ENCODE measurements around the gene GINM1. TPM values are rescaled to one million over a fixed set of nuclear protein-coding genes. Genes with fewer than 3 reads are reported as not detected.
A peak's percentile ranks its signal among the peaks of the same experiment; 100 is the strongest.

Gene GINM1
- 10 to 100 TPM; 18.3 to 20.8 TPM for total RNA-seq
- total RNA-seq = 27.9 to 31.4 reads per million in 2 donors

GRCh38 chr6:149565527-149566409 lies at the start of gene GINM1:
TSS of gene GINM1 (plus strand) at chr6:149566375. CDS start at chr6:149566415, 40 bp downstream.
- peaks cover 9% of the 10 kb centered on the region for H3K4me1 Mint-ChIP-seq
- H3K36me3 Mint-ChIP-seq (ENCODE audit: low read depth) = no peaks in the 10 kb centered on the region
- H3K9me3 ChIP-seq (ENCODE audit: control insufficient read depth, low read length, poor library complexity, severe bottlenecking) = no peaks in the 10 kb centered on the region
- H3K27me3 Mint-ChIP-seq = no peaks in the 10 kb centered on the region
- DNase-seq (peak; percentile 93 to 96 (median 94)), ATAC-seq (peak; percentile 89)
- H3K27ac Mint-ChIP-seq = peak within 1 kb of the TSS; percentile 82
- peak within 1 kb of the TSS; percentile 93 for H3K4me3 Mint-ChIP-seq

GRCh38 chr6:149529650-149530049 lies 36.5 kb upstream of the GINM1 start:
- no peaks in the 10 kb centered on the region for H3K9me3 ChIP-seq (ENCODE audit: control insufficient read depth, low read length, poor library complexity, severe bottlenecking)
- no peak overlapping the region for H3K4me3 Mint-ChIP-seq
- ATAC-seq (no peak), DNase-seq (no peak)
- H3K27me3 Mint-ChIP-seq = no peaks in the 10 kb centered on the region
- peaks cover 7% of the 10 kb centered on the region for H3K36me3 Mint-ChIP-seq (ENCODE audit: low read depth)
- H3K4me1 Mint-ChIP-seq = peaks cover 8% of the 10 kb centered on the region
- H3K27ac Mint-ChIP-seq = no peak overlapping the region

GRCh38 chr6:149534742-149535141 lies 31.4 kb upstream of the GINM1 start:
- ATAC-seq (no peak), DNase-seq (no peak)
- H3K9me3 ChIP-seq (ENCODE audit: control insufficient read depth, low read length, poor library complexity, severe bottlenecking) = no peaks in the 10 kb centered on the region
- Mint-ChIP-seq H3K36me3 (ENCODE audit: low read depth) (peaks cover 11% of the 10 kb centered on the region), H3K4me3 (no peak overlapping the region), H3K4me1 (peaks cover 5% of the 10 kb centered on the region), H3K27me3 (no peaks in the 10 kb centered on the region), H3K27ac (no peak overlapping the region)

- H3K9me3 ChIP-seq (ENCODE audit: control insufficient read depth, low read length, poor library complexity, severe bottlenecking) = no peaks in the 10 kb centered on the region
- Mint-ChIP-seq H3K36me3 (ENCODE audit: low read depth) (peaks cover 10% of the 10 kb centered on the region), H3K4me3 (no peak overlapping the region), H3K27ac (peak overlapping the region; percentile 29), H3K4me1 (peaks cover 35% of the 10 kb centered on the region), H3K27me3 (no peaks in the 10 kb centered on the region)
- no peak for DNase-seq
- ATAC-seq = no peak
Measured at GRCh38 chr6:149541139-149541538, 25.0 kb upstream of the GINM1 start.

- DNase-seq (no peak), ATAC-seq (peak; percentile 1)
- H3K9me3 ChIP-seq (ENCODE audit: control insufficient read depth, low read length, poor library complexity, severe bottlenecking) = no peaks in the 10 kb centered on the region
- Mint-ChIP-seq H3K36me3 (ENCODE audit: low read depth) (peaks cover 5% of the 10 kb centered on the region), H3K27ac (peak overlapping the region; percentile 100), H3K4me1 (peaks cover 35% of the 10 kb centered on the region), H3K27me3 (peaks cover 9% of the 10 kb centered on the region), H3K4me3 (peak overlapping the region; percentile 100)
Measured at GRCh38 chr6:149544646-149545257, 21.4 kb upstream of the GINM1 start.

GRCh38 chr6:149545258-149545753 lies 20.9 kb upstream of the GINM1 start:
- Mint-ChIP-seq H3K4me1 (peaks cover 35% of the 10 kb centered on the region), H3K27ac (peak overlapping the region; percentile 100), H3K27me3 (peaks cover 9% of the 10 kb centered on the region), H3K36me3 (ENCODE audit: low read depth) (peaks cover 5% of the 10 kb centered on the region), H3K4me3 (peak overlapping the region; percentile 100)
- H3K9me3 ChIP-seq (ENCODE audit: control insufficient read depth, low read length, poor library complexity, severe bottlenecking) = no peaks in the 10 kb centered on the region
- ATAC-seq (peak; percentile 67), DNase-seq (peak; percentile 30 to 57 (median 55))

GRCh38 chr6:149545754-149546471 lies 20.3 kb upstream of the GINM1 start, which contains the start of gene PPIL4:
TSS of gene PPIL4 (minus strand) at chr6:149546043. CDS start at chr6:149546005, 38 bp downstream.
- peak within 1 kb of the TSS; percentile 100 for H3K27ac Mint-ChIP-seq
- H3K27me3 Mint-ChIP-seq = peaks cover 9% of the 10 kb centered on the region
- DNase-seq (peak; percentile 93 to 97 (median 96)), ATAC-seq (peak; percentile 87)
- peak within 1 kb of the TSS; percentile 100 for H3K4me3 Mint-ChIP-seq
- no peaks in the 10 kb centered on the region for H3K9me3 ChIP-seq (ENCODE audit: control insufficient read depth, low read length, poor library complexity, severe bottlenecking)
- peaks cover 5% of the 10 kb centered on the region for H3K36me3 Mint-ChIP-seq (ENCODE audit: low read depth)
- H3K4me1 Mint-ChIP-seq = peaks cover 35% of the 10 kb centered on the region

- Mint-ChIP-seq H3K27ac (no peak overlapping the region), H3K27me3 (peaks cover 36% of the 10 kb centered on the region), H3K4me3 (no peak overlapping the region), H3K4me1 (peaks cover 2% of the 10 kb centered on the region), H3K36me3 (ENCODE audit: low read depth) (peaks cover 4% of the 10 kb centered on the region)
- no peak for DNase-seq
- no peaks in the 10 kb centered on the region for H3K9me3 ChIP-seq (ENCODE audit: control insufficient read depth, low read length, poor library complexity, severe bottlenecking)
- no peak for ATAC-seq
Measured at GRCh38 chr6:149551920-149552319, 14.3 kb upstream of the GINM1 start.

GRCh38 chr6:149558029-149558428 lies 8.1 kb upstream of the GINM1 start:
- no peaks in the 10 kb centered on the region for H3K9me3 ChIP-seq (ENCODE audit: control insufficient read depth, low read length, poor library complexity, severe bottlenecking)
- no peak for DNase-seq
- Mint-ChIP-seq H3K27me3 (peaks cover 28% of the 10 kb centered on the region), H3K36me3 (ENCODE audit: low read depth) (no peaks in the 10 kb centered on the region), H3K27ac (no peak overlapping the region), H3K4me3 (no peak overlapping the region), H3K4me1 (peaks cover 2% of the 10 kb centered on the region)
- ATAC-seq = no peak

GRCh38 chr6:149559389-149559788 lies 6.8 kb upstream of the GINM1 start:
- Mint-ChIP-seq H3K4me3 (no peak overlapping the region), H3K27ac (no peak overlapping the region)
- no peak for ATAC-seq

GRCh38 chr6:149560736-149561135 lies 5.4 kb upstream of the GINM1 start:
- DNase-seq = no peak
- no peaks in the 10 kb centered on the region for H3K9me3 ChIP-seq (ENCODE audit: control insufficient read depth, low read length, poor library complexity, severe bottlenecking)
- ATAC-seq = peak; percentile 31

More at GRCh38 chr6:149559389-149559788, 6.8 kb upstream of the GINM1 start:
- no peak for DNase-seq
- H3K9me3 ChIP-seq (ENCODE audit: control insufficient read depth, low read length, poor library complexity, severe bottlenecking) = no peaks in the 10 kb centered on the region
- Mint-ChIP-seq H3K27me3 (peaks cover 20% of the 10 kb centered on the region), H3K36me3 (ENCODE audit: low read depth) (no peaks in the 10 kb centered on the region), H3K4me1 (peaks cover 2% of the 10 kb centered on the region)

GRCh38 chr6:149563203-149563927 lies 2.8 kb upstream of the GINM1 start:
- Mint-ChIP-seq H3K27ac (no peak overlapping the region), H3K36me3 (ENCODE audit: low read depth) (no peaks in the 10 kb centered on the region), H3K4me1 (peaks cover 11% of the 10 kb centered on the region), H3K4me3 (no peak overlapping the region), H3K27me3 (peaks cover 7% of the 10 kb centered on the region)
- ATAC-seq (no peak), DNase-seq (no peak)
- no peaks in the 10 kb centered on the region for H3K9me3 ChIP-seq (ENCODE audit: control insufficient read depth, low read length, poor library complexity, severe bottlenecking)

More at GRCh38 chr6:149560736-149561135, 5.4 kb upstream of the GINM1 start:
- no peaks in the 10 kb centered on the region for H3K36me3 Mint-ChIP-seq (ENCODE audit: low read depth)
- H3K4me3 Mint-ChIP-seq = no peak overlapping the region
- peaks cover 4% of the 10 kb centered on the region for H3K4me1 Mint-ChIP-seq
- no peak overlapping the region for H3K27ac Mint-ChIP-seq
- H3K27me3 Mint-ChIP-seq = peaks cover 9% of the 10 kb centered on the region

All from T-helper 17 cell (primary cell).